ENCODE data around the gene UQCRC2. TPM values are rescaled to one million over a fixed set of nuclear protein-coding genes. Genes with fewer than 3 reads are reported as not detected.

Gene UQCRC2
- total RNA-seq, 1 experiment from 2014 or later: 167 TPM

DNA sequence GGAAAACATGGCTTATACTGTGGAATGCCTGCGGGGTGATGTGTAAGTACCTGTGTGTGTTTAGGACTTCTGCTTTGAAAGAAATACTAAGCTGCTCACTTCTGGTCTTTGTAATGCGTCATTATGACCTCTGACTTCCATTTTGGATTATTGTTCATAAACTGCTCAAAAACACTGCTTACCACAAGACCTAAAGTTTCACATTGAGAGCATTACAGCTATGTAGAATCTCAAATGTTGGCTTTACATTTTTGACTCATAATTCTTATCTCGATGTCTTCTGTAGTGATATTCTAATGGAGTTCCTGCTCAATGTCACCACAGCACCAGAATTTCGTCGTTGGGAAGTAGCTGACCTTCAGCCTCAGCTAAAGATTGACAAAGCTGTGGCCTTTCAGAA, 9.3 kb downstream of the UQCRC2 start:
- Histone ChIP-seq H3K4me1 (ENCODE audit: low read length) (peaks cover 10% of the 10 kb centered on the region), H3K9ac (ENCODE audit: low read length) (no peak overlapping the region), H3K4me3 (ENCODE audit: low read length) (no peak overlapping the region), H3K36me3 (ENCODE audit: insufficient read depth, low read length) (peaks cover 79% of the 10 kb centered on the region), H2AFZ (ENCODE audit: low read length) (no peak overlapping the region), H3K27me3 (ENCODE audit: low read length) (no peaks in the 10 kb centered on the region), H3K4me2 (ENCODE audit: low read depth, low read length, poor library complexity, severe bottlenecking) (no peak overlapping the region), H4K20me1 (ENCODE audit: insufficient read depth, low read depth, low read length) (0 out of 2 replicates have a peak, but pooled peaks cover 1% of the 10 kb centered on the region), H3K27ac (ENCODE audit: low read length) (no peak overlapping the region), H3K9me2 (replicated peaks; ENCODE audit: insufficient read depth, low read length) (no peaks in the 10 kb centered on the region), H3K9me3 (ENCODE audit: low read length) (no peaks in the 10 kb centered on the region), H3K79me2 (ENCODE audit: low read length) (peaks cover 3% of the 10 kb centered on the region; the same call in 1 of the 2 replicates)
- no peak for DNase-seq

DNA sequence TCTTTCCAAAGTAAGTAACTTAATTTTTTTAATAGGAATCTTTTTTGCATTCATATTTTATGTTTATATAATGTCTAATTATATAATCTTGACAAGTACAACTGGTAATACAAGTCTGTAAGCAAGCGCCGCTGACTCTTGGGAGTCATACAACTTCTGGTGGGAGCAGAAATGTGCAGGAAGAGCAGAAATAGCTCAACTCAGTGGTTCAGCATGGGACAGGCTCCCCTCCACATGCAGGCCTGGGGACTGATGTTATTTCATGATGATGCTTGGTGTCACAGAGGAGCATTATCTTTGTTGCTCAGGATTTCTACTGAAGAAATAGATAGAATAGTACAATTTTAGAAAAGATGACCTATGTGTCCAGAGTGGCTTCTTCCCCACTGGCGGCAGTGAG, 10.7 kb downstream of the UQCRC2 start:
- H3K27ac ChIP-seq (ENCODE audit: low read length): no peak overlapping the region
- H3K36me3 ChIP-seq (ENCODE audit: insufficient read depth, low read length): peaks cover 76% of the 10 kb centered on the region
- no peaks in the 10 kb centered on the region for H3K9me3 ChIP-seq (ENCODE audit: low read length)
- peaks cover 3% of the 10 kb centered on the region; the same call in 1 of the 2 replicates for H3K4me1 ChIP-seq (ENCODE audit: low read length)
- no peaks in the 10 kb centered on the region for H4K20me1 ChIP-seq (ENCODE audit: insufficient read depth, low read depth, low read length)
- no peaks in the 10 kb centered on the region for H3K27me3 ChIP-seq (ENCODE audit: low read length)
- 0 out of 2 replicates have a peak, but pooled peaks cover 3% of the 10 kb centered on the region for H3K79me2 ChIP-seq (ENCODE audit: low read length)
- DNase-seq: no peak
- no peak overlapping the region for H3K4me2 ChIP-seq (ENCODE audit: low read depth, low read length, poor library complexity, severe bottlenecking)
- H3K4me3 ChIP-seq (ENCODE audit: low read length): no peak overlapping the region
- no peak overlapping the region for H3K9ac ChIP-seq (ENCODE audit: low read length)
- no peak overlapping the region for H2AFZ ChIP-seq (ENCODE audit: low read length)
- no peaks in the 10 kb centered on the region for H3K9me2 ChIP-seq (replicated peaks; ENCODE audit: insufficient read depth, low read length)

DNA sequence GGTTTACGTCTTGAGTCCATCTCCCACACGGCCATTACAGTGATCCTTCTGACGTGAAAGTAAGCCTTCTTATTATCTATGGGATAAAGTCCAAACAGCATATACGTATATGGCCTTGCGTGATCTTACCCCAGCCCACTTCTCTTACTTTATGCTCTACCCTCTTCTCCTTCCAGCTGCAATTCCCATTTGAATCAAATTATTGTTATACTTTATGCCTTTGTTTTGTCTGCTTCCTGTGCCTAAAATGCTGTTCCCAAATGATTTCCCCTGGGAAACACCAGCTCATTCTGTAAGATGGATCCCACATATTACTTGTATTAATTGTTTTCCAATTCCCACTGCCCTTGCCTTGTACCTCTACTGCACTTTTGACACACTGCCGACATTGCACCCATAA, 11.2 kb downstream of the UQCRC2 start:
- Histone ChIP-seq H3K27ac (ENCODE audit: low read length) (no peak overlapping the region), H2AFZ (ENCODE audit: low read length) (no peak overlapping the region), H3K9me2 (replicated peaks; ENCODE audit: insufficient read depth, low read length) (no peaks in the 10 kb centered on the region), H3K9me3 (ENCODE audit: low read length) (no peaks in the 10 kb centered on the region), H3K4me1 (ENCODE audit: low read length) (peaks cover 3% of the 10 kb centered on the region; the same call in 1 of the 2 replicates), H3K4me3 (ENCODE audit: low read length) (no peak overlapping the region), H3K79me2 (ENCODE audit: low read length) (0 out of 2 replicates have a peak, but pooled peaks cover under 1% of the 10 kb centered on the region), H3K9ac (ENCODE audit: low read length) (no peak overlapping the region), H3K36me3 (ENCODE audit: insufficient read depth, low read length) (peaks cover 76% of the 10 kb centered on the region), H3K4me2 (ENCODE audit: low read depth, low read length, poor library complexity, severe bottlenecking) (no peak overlapping the region), H3K27me3 (ENCODE audit: low read length) (no peaks in the 10 kb centered on the region), H4K20me1 (ENCODE audit: insufficient read depth, low read depth, low read length) (no peaks in the 10 kb centered on the region)
- DNase-seq: no peak

DNA sequence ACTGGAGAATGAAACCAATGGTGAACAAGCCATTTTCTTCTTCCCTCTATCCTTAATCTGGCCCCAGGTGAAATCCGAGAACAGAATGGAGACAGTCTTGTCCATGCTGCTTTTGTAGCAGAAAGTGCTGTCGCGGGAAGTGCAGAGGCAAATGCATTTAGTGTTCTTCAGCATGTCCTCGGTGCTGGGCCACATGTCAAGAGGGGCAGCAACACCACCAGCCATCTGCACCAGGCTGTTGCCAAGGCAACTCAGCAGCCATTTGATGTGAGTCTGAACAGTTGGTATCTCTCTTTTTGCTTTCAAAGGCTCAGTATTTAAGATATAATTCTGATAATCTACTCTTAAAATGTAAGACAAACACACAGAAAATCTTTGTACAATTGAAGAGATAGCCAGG, 18.7 kb downstream of the UQCRC2 start:
- no peak for DNase-seq
- no peaks in the 10 kb centered on the region for H3K27me3 ChIP-seq (ENCODE audit: low read length)

DNA sequence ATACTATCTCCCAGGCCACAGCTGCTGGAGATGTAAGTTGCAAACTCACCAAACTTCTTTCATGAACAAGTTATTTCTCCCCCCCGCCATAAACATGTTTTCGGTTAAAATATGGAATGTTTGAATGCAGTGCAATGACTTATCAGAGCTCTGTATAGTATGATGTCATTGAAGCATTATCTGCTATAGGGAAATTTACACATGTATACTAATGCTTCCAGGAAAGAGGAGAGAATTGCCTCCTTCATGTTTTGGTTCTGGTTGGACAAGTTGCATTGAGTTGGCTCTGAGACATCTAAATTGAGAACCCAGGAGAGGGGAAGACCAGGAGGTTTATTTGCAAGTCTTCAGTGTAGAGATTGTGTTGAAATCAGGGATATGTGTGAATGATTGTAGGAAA, 20.8 kb downstream of the UQCRC2 start:
- Histone ChIP-seq H3K27ac (ENCODE audit: low read length) (no peak overlapping the region), H2AFZ (ENCODE audit: low read length) (no peak overlapping the region), H3K79me2 (ENCODE audit: low read length) (no peaks in the 10 kb centered on the region), H3K36me3 (ENCODE audit: insufficient read depth, low read length) (peaks cover 85% of the 10 kb centered on the region; the same call in 1 of the 2 replicates), H4K20me1 (ENCODE audit: insufficient read depth, low read depth, low read length) (0 out of 2 replicates have a peak, but pooled peaks cover 8% of the 10 kb centered on the region), H3K4me2 (ENCODE audit: low read depth, low read length, poor library complexity, severe bottlenecking) (no peak overlapping the region), H3K27me3 (ENCODE audit: low read length) (no peaks in the 10 kb centered on the region), H3K4me3 (ENCODE audit: low read length) (no peak overlapping the region), H3K9me3 (ENCODE audit: low read length) (no peaks in the 10 kb centered on the region), H3K9ac (ENCODE audit: low read length) (no peak overlapping the region), H3K9me2 (replicated peaks; ENCODE audit: insufficient read depth, low read length) (no peaks in the 10 kb centered on the region), H3K4me1 (ENCODE audit: low read length) (no peaks in the 10 kb centered on the region)
- DNase-seq: no peak

More for the DNA sequence above, 18.7 kb downstream of the UQCRC2 start:
- Histone ChIP-seq H3K4me1 (ENCODE audit: low read length) (no peaks in the 10 kb centered on the region), H3K27ac (ENCODE audit: low read length) (no peak overlapping the region), H2AFZ (ENCODE audit: low read length) (no peak overlapping the region), H3K4me3 (ENCODE audit: low read length) (no peak overlapping the region), H3K9me2 (replicated peaks; ENCODE audit: insufficient read depth, low read length) (no peaks in the 10 kb centered on the region), H3K9me3 (ENCODE audit: low read length) (no peaks in the 10 kb centered on the region), H4K20me1 (ENCODE audit: insufficient read depth, low read depth, low read length) (0 out of 2 replicates have a peak, but pooled peaks cover 8% of the 10 kb centered on the region), H3K79me2 (ENCODE audit: low read length) (no peaks in the 10 kb centered on the region), H3K4me2 (ENCODE audit: low read depth, low read length, poor library complexity, severe bottlenecking) (no peak overlapping the region), H3K36me3 (ENCODE audit: insufficient read depth, low read length) (peaks cover 81% of the 10 kb centered on the region; the same call in 1 of the 2 replicates), H3K9ac (ENCODE audit: low read length) (no peak overlapping the region)

DNA sequence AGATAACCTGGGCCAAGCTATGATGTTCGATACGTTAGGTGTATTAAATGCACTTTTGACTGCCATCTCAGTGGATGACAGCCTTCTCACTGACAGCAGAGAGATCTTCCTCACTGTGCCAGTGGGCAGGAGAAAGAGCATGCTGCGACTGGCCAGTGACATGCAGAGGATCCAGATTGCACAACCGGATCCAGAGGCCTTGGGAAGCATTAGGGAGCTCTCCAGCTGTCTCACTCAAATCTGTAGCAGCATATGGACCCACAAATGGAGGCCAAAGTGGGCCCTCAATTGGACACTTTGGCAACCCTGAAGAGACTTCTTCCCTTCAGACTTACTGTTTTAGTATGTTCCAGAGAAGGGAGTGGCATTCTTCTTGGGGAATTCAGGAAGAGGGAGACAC, 26.9 kb downstream of the UQCRC2 start:
- no peak for DNase-seq
- no peaks in the 10 kb centered on the region for H3K9me2 ChIP-seq (replicated peaks; ENCODE audit: insufficient read depth, low read length)
- H4K20me1 ChIP-seq (ENCODE audit: insufficient read depth, low read depth, low read length): 0 out of 2 replicates have a peak, but pooled peaks cover under 1% of the 10 kb centered on the region
- H3K9ac ChIP-seq (ENCODE audit: low read length): no peak overlapping the region
- H3K79me2 ChIP-seq (ENCODE audit: low read length): no peaks in the 10 kb centered on the region
- no peak overlapping the region for H3K27ac ChIP-seq (ENCODE audit: low read length)
- no peaks in the 10 kb centered on the region for H3K27me3 ChIP-seq (ENCODE audit: low read length)
- no peaks in the 10 kb centered on the region for H3K9me3 ChIP-seq (ENCODE audit: low read length)
- H2AFZ ChIP-seq (ENCODE audit: low read length): no peak overlapping the region
- no peak overlapping the region for H3K4me3 ChIP-seq (ENCODE audit: low read length)
- H3K4me2 ChIP-seq (ENCODE audit: low read depth, low read length, poor library complexity, severe bottlenecking): no peak overlapping the region
- no peaks in the 10 kb centered on the region for H3K4me1 ChIP-seq (ENCODE audit: low read length)
- H3K36me3 ChIP-seq (ENCODE audit: insufficient read depth, low read length): peaks cover 81% of the 10 kb centered on the region; the same call in 1 of the 2 replicates

DNA sequence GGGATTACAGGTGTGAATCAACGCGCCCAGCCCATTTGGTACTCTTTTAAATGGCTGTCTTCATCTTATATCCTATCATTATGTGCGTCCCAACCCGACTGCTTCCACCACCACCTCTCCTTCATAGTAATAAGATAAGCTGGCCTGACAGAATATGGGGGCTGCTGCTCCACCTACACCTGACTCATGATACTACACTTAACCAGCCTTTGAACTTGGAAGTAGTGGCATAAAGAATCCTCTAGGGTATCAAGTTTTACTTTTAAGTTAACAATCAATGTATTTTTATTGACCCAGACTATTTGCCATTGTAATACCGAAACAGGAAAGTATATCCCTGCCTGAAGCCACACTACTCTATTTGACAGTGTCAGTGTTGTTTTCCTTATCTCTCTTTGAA, 28.9 kb downstream of the UQCRC2 start:
- H3K36me3 ChIP-seq (ENCODE audit: insufficient read depth, low read length): peaks cover 62% of the 10 kb centered on the region; the same call in 1 of the 2 replicates

DNA sequence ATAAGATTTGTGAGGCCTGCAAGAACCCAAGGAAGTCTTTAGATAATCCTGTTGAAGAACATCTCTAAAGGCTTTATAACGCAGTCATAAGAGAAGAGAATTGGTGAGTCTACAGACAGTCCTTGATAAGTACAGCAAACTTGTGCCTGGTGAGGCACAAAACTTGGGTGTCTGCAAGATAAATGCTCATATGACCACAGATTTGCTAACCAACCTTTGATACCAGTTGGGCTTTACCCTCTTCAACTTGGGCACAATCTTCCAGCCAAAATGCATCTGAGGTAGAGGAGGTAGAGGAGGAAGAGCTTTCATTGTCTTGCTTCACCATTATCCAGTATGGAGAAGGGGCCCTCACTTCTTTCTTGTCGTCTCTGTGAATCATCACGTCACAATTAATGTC, 30.9 kb downstream of the UQCRC2 start:
- no peaks in the 10 kb centered on the region for H3K4me1 ChIP-seq (ENCODE audit: low read length)
- H3K27me3 ChIP-seq (ENCODE audit: low read length): no peaks in the 10 kb centered on the region
- H3K4me2 ChIP-seq (ENCODE audit: low read depth, low read length, poor library complexity, severe bottlenecking): no peak overlapping the region
- peaks cover 43% of the 10 kb centered on the region; the same call in 1 of the 2 replicates for H3K36me3 ChIP-seq (ENCODE audit: insufficient read depth, low read length)
- no peak overlapping the region for H2AFZ ChIP-seq (ENCODE audit: low read length)
- no peak overlapping the region for H3K9ac ChIP-seq (ENCODE audit: low read length)
- H3K79me2 ChIP-seq (ENCODE audit: low read length): no peaks in the 10 kb centered on the region
- H4K20me1 ChIP-seq (ENCODE audit: insufficient read depth, low read depth, low read length): no peaks in the 10 kb centered on the region
- no peaks in the 10 kb centered on the region for H3K9me2 ChIP-seq (replicated peaks; ENCODE audit: insufficient read depth, low read length)
- no peak overlapping the region for H3K27ac ChIP-seq (ENCODE audit: low read length)
- H3K9me3 ChIP-seq (ENCODE audit: low read length): no peaks in the 10 kb centered on the region
- H3K4me3 ChIP-seq (ENCODE audit: low read length): no peak overlapping the region
- DNase-seq: no peak

More for the DNA sequence above, 28.9 kb downstream of the UQCRC2 start:
- Histone ChIP-seq H4K20me1 (ENCODE audit: insufficient read depth, low read depth, low read length) (no peaks in the 10 kb centered on the region), H3K9me2 (replicated peaks; ENCODE audit: insufficient read depth, low read length) (no peaks in the 10 kb centered on the region), H3K79me2 (ENCODE audit: low read length) (no peaks in the 10 kb centered on the region), H3K9ac (ENCODE audit: low read length) (no peak overlapping the region), H2AFZ (ENCODE audit: low read length) (no peak overlapping the region), H3K27ac (ENCODE audit: low read length) (no peak overlapping the region), H3K9me3 (ENCODE audit: low read length) (no peaks in the 10 kb centered on the region), H3K4me2 (ENCODE audit: low read depth, low read length, poor library complexity, severe bottlenecking) (no peak overlapping the region), H3K4me1 (ENCODE audit: low read length) (no peaks in the 10 kb centered on the region), H3K4me3 (ENCODE audit: low read length) (no peak overlapping the region), H3K27me3 (ENCODE audit: low read length) (no peaks in the 10 kb centered on the region)
- no peak for DNase-seq
